GM10248 (cell line): Measurements from ENCODE around the gene RERE.

Experiments used
- CTCF ChIA-PET: fragments of 300-600 bp; sonication (Branson Sonifier 250); formaldehyde crosslinking; extraction: SDS; loops from one replicate; lab custom pipeline; 2021; ENCODE audit warnings: antibody characterized with exemption; lab: Yijun Ruan, JAX
- POLR2A ChIA-PET: fragments of 350-650 bp; sonication (Branson Sonifier 250); formaldehyde crosslinking; extraction: SDS; loops from one replicate; lab custom pipeline; 2020; ENCODE audit warnings: antibody characterized with exemption; lab: Yijun Ruan, JAX
- DNase-seq: peaks from one replicate; pipeline ENCODE4 v3.0.0; 2012; ENCODE audit errors: extremely low spot score
- TF ChIP-seq, protein P1 (sequence below): IDR thresholded peaks from 2 replicates; pipeline ENCODE4 v1.5.1; 2012; ENCODE audit warnings: mild to moderate bottlenecking, low read depth; ENCODE audit errors: extremely low read depth, missing control alignments, control extremely low read depth

RERE gene

DNA sequence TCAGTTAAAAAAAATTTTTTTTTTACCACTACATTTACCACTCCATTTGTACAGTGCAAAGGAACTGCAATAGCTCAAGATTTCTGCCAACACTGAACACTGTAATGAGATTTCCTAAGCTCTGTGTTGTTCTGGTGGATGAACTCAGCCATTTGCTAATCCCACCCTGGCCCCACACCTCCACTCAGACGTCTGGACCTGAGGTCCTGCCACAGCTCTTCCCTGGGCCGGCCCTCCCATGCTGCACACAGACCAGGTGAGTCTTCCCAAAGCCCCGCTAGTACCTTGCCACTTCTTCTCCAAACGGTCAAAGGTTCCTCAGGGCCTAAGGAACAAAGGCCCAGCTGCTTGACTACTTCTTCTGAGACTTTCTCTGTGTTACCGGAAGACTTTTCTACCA lies 443.1 kb downstream of the RERE start:
- TF ChIP-seq, protein P1, sequence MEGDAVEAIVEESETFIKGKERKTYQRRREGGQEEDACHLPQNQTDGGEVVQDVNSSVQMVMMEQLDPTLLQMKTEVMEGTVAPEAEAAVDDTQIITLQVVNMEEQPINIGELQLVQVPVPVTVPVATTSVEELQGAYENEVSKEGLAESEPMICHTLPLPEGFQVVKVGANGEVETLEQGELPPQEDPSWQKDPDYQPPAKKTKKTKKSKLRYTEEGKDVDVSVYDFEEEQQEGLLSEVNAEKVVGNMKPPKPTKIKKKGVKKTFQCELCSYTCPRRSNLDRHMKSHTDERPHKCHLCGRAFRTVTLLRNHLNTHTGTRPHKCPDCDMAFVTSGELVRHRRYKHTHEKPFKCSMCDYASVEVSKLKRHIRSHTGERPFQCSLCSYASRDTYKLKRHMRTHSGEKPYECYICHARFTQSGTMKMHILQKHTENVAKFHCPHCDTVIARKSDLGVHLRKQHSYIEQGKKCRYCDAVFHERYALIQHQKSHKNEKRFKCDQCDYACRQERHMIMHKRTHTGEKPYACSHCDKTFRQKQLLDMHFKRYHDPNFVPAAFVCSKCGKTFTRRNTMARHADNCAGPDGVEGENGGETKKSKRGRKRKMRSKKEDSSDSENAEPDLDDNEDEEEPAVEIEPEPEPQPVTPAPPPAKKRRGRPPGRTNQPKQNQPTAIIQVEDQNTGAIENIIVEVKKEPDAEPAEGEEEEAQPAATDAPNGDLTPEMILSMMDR, result no peak
- CTCF ChIA-PET, result interaction anchor here (0.9 to 1.0 kb wide), 2 partner anchors 56 to 475 kb away, joined by 3 read pairs; no protein-coding TSS in a partner anchor
- DNase-seq, result no peak
- POLR2A ChIA-PET, result no interaction called here

GRCh38 chr1:8373581-8374241 lies 443.7 kb downstream of the RERE start:
- DNase-seq, result no peak
- CTCF ChIA-PET, result interaction anchor here (0.9 to 1.0 kb wide), 2 partner anchors 57 to 475 kb away, joined by 3 read pairs; no protein-coding TSS in a partner anchor
- POLR2A ChIA-PET, result interaction anchor here (0.5 kb wide), 1 partner anchor 1630 kb away, joined by 3 read pairs; no protein-coding TSS in a partner anchor
- TF ChIP-seq, protein P1, result no peak

DNA sequence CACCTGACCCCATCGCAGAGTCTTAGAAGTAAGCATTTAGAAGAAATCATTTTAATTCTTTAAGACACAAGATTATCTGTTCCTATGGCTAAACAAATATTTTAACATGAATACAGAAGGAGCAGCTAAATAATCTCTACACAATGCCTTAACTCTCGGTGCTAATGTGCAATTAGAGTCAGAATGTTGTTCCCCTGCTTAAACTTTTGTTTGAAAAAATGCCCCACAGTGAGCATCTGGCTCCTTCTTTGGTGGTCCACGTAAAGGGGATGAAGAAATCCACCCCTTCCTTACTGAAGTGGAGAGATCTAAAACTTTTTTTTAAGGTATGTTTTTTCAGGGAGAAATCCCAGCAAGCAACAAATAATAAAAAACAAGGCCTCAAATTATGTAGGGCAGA lies 444.3 kb downstream of the RERE start:
- CTCF ChIA-PET, result interaction anchor here (0.9 kb wide), 1 partner anchor 354 kb away, joined by 3 read pairs; no protein-coding TSS in a partner anchor
- no peak for DNase-seq
- TF ChIP-seq, protein P1, result no peak
- POLR2A ChIA-PET, result interaction anchor here (0.5 kb wide), 1 partner anchor 1629 kb away, joined by 3 read pairs; no protein-coding TSS in a partner anchor

DNA sequence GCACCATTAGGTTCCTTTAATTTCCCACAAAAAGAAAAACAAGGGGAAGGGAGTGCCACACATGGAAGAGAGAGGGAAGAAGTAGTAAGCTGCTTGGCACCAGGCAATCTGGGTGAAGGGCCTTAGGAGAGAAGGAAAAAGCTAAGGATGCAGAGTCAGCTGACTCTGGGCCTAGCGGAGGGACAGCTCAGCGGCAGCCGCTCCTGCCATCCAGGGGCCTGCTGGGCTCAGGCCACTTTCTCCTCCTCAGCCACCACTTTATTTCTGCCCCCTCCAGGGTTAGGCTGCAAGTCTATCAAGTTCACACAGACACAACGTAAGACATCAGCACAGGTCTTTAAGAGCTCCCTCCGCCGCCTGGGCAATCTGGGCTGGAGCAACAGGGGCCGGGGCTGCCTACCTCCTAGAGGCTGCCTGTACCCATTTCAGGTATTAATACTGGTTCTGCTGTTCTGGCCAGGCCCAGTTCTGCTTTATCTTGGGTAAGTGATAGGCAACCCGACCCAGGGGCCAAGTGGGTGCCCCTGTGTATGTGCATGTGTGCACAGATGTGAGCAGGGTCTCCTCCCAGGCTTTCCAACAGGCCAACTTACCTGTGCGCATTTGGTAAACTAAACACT lies 446.0 kb downstream of the RERE start:
- no peak for DNase-seq
- TF ChIP-seq, protein P1, result no peak
- ChIA-PET POLR2A (no interaction called here), CTCF (interaction anchor here (0.9 to 1.8 kb wide), 4 partner anchors 10 to 477 kb away, joined by 3 to 8 read pairs (median 3); no protein-coding TSS in a partner anchor)

GRCh38 chr1:8370905-8371315 lies 446.5 kb downstream of the RERE start:
- ChIA-PET POLR2A (no interaction called here), CTCF (interaction anchor here (0.8 to 1.8 kb wide), 6 partner anchors 10 to 478 kb away, joined by 3 to 8 read pairs (median 3); no protein-coding TSS in a partner anchor)
- TF ChIP-seq, protein P1, result no peak
- no peak for DNase-seq

DNA sequence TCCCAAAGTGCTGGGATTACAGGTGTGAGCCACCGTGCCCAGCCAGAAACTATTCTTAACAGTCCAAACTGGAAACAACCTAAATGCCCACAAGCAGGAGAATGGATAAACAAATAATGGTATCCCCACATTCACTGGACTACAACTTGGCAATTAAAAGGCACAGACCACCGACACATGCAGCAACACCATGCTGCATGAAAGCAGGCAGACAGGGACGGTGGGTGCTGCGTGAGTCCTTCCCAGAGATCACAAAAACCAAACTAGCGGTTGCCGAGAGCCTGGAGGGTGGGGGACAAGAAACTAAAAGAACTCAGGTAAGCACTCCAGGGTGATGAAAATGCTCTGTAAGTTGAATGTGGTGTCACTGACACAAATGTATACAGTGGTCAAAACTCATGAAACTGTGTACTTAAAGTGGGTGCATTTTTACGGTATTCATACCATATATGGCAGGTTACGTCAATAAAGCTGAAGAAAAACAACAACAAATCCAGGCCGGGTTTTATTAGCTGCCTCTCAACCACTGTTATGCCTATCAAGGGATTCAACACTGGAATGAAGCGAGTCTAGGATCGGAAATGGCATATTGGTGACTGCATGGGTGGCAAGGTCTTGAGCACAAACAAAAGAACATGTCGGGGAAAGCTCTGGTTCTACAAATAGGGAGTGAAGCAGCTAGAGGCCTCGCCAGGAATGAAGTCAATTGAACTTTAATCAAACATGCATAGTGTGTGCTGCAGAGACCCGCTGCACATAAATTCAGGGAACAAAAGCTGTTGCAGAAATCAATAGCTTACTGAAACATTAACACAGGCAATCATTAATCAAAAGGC lies 447.2 kb downstream of the RERE start:
- POLR2A ChIA-PET, result no interaction called here
- CTCF ChIA-PET, result interaction anchor here (0.8 to 1.8 kb wide), 6 partner anchors 11 to 355 kb away, joined by 3 to 8 read pairs (median 3); no protein-coding TSS in a partner anchor
- no peak for DNase-seq
- TF ChIP-seq, protein P1, result no peak
